Measurements from ENCODE around the gene KIF23.

- TF ChIP-seq EP300 (IDR thresholded peaks at IDR 0.05), result no peak
- no peak for TF ChIP-seq POLR2AphosphoS5 (IDR thresholded peaks at IDR 0.05)
- TF ChIP-seq, protein P1, sequence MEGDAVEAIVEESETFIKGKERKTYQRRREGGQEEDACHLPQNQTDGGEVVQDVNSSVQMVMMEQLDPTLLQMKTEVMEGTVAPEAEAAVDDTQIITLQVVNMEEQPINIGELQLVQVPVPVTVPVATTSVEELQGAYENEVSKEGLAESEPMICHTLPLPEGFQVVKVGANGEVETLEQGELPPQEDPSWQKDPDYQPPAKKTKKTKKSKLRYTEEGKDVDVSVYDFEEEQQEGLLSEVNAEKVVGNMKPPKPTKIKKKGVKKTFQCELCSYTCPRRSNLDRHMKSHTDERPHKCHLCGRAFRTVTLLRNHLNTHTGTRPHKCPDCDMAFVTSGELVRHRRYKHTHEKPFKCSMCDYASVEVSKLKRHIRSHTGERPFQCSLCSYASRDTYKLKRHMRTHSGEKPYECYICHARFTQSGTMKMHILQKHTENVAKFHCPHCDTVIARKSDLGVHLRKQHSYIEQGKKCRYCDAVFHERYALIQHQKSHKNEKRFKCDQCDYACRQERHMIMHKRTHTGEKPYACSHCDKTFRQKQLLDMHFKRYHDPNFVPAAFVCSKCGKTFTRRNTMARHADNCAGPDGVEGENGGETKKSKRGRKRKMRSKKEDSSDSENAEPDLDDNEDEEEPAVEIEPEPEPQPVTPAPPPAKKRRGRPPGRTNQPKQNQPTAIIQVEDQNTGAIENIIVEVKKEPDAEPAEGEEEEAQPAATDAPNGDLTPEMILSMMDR (IDR thresholded peaks at IDR 0.05), result no peak
- no peak for TF ChIP-seq POLR2A (IDR thresholded peaks at IDR 0.05)
Observed at GRCh38 chr15:69407719-69408400, 6.3 kb upstream of the KIF23 start.
